ENCODE results near the gene KRT5.
A peak's percentile ranks its signal among the peaks of the same experiment; 100 is the strongest.

KRT5 gene

DNA sequence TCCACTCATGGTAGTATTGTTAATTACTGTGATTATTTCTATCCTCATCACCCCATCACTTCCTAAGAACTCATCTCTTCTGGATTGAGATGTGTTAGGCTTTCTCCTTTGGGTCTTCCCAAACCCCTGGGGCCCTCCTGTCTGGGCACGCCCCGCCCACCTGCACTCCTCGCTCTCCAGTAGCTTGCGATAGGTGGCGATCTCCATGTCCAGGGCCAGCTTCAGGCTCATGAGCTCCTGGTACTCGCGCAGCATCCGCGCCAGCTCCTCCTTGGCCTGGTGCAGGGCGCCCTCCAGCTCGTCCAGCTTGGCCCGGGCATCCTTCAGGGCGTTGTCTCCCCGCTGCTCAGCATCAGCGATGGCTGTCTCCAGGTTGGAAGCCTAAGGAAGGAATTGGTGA lies 25.9 kb upstream of the KRT5 start:
- H3K27me3 ChIP-seq (ENCODE audit: control insufficient read depth, insufficient read depth, low read length), result no peaks in the 10 kb centered on the region

DNA sequence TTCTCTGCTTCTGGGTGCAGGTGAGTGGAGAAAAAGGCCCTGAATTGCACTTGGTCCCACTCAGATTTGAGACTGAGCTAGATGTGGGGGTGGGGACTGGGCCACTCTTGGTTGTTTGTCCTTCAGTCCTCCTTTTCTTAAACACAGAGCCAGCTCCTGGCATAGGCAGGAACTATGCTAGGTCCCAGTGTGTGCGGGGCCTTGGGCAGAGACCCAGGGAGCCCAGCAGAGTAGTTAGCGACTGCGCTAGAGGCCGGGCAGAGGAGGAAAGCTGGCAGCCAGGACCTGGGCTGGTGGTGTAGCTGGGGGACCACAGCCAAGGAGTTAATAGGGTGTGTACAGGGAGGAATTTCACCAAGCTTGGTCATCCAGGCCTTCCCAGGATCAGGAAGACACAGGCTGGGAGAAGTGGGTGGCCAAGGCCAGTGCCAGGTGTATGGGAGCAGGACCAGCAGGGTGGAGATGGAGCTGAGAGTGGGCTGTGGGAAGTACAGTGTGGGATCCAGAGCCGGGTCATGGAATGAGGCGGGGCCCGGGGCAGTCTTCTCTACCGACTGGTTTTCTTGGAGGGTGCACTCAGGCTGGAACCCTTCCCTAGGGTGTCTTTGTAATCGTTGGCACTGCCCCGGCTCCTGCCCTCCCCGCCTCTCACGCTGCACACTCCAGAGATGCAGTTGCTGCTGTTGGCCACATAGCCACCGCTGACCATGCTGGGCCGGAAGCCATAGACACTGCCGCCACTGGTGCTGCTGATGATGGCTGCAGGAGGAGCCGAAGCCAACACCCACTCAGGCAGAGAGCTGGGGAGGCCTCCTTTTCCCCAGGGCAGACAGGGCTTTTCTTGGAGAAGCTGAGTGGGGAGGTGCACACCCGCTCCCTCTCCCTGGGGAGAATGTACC lies 24.0 kb upstream of the KRT5 start:
- Histone ChIP-seq H3K4me3 (ENCODE audit: low read length) (no peak overlapping the region), H3K36me3 (ENCODE audit: control insufficient read depth, insufficient read depth, low read length) (no peaks in the 10 kb centered on the region), H3K27me3 (ENCODE audit: control insufficient read depth, insufficient read depth, low read length) (no peaks in the 10 kb centered on the region), H3K27ac (ENCODE audit: low read depth, low read length) (no peak overlapping the region), H3K4me1 (ENCODE audit: control insufficient read depth, insufficient read depth, low read length) (no peaks in the 10 kb centered on the region), H3K9ac (ENCODE audit: low read length) (no peak overlapping the region)

More for the DNA sequence above, 25.9 kb upstream of the KRT5 start:
- no peak overlapping the region for H3K9ac ChIP-seq (ENCODE audit: low read length)
- H3K4me3 ChIP-seq (ENCODE audit: low read length), result no peak overlapping the region
- H3K36me3 ChIP-seq (ENCODE audit: control insufficient read depth, insufficient read depth, low read length), result no peaks in the 10 kb centered on the region
- H3K27ac ChIP-seq (ENCODE audit: low read depth, low read length), result no peak overlapping the region
- no peaks in the 10 kb centered on the region for H3K4me1 ChIP-seq (ENCODE audit: control insufficient read depth, insufficient read depth, low read length)

DNA sequence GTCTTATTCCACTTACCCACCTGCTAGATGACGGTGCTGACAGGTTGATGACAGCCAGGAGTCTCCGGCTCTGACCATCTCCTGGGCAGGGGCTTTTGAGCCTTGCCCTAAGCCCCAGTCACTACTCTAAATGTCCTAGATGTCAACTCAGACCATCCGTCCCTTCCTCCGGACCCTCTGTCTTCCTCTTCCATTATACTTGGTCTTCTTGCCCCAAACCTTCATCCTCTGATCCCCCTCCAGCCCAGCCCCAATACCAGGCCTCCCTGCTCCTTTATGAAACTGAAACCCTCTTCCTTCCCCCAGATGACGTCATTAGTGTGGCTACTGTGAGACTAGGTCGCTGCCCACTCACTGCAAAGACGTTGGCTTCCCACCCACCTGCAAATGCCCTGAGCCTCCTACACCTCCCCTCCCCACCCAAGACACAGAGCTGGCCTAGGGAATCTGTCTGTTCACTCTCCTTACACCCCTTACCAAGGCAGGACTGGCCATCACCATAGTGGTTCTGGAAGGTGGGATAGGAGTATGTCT lies 22.7 kb upstream of the KRT5 start:
- no peaks in the 10 kb centered on the region for H3K4me1 ChIP-seq (ENCODE audit: control insufficient read depth, insufficient read depth, low read length)
- H3K36me3 ChIP-seq (ENCODE audit: control insufficient read depth, insufficient read depth, low read length), result no peaks in the 10 kb centered on the region
- no peak overlapping the region for H3K9ac ChIP-seq (ENCODE audit: low read length)
- no peaks in the 10 kb centered on the region for H3K27me3 ChIP-seq (ENCODE audit: control insufficient read depth, insufficient read depth, low read length)
- no peak overlapping the region for H3K4me3 ChIP-seq (ENCODE audit: low read length)
- H3K27ac ChIP-seq (ENCODE audit: low read depth, low read length), result no peak overlapping the region

DNA sequence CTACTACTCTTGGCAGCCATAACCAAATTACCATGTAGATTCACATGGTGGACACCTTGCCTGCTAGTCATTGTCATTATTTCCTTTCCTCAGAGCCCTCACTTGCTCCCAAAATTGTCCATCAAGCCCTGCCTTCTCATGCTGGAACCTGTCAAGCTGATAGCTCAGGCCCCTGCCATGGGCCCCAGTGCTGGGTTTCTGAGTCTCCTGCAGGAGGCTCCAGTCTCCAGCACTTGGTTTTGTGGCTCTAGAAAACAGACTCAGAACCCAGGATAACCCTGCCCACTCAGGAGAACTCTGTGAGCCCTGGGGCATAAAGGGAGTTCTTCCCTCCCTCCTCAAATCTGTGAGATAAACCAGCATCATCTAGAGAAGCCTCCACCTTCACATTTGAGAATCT lies 22.0 kb upstream of the KRT5 start:
- Histone ChIP-seq H3K27ac (ENCODE audit: low read depth, low read length) (no peak overlapping the region), H3K4me1 (ENCODE audit: control insufficient read depth, insufficient read depth, low read length) (no peaks in the 10 kb centered on the region), H3K9ac (ENCODE audit: low read length) (no peak overlapping the region), H3K27me3 (ENCODE audit: control insufficient read depth, insufficient read depth, low read length) (no peaks in the 10 kb centered on the region), H3K36me3 (ENCODE audit: control insufficient read depth, insufficient read depth, low read length) (no peaks in the 10 kb centered on the region), H3K4me3 (ENCODE audit: low read length) (no peak overlapping the region)

DNA sequence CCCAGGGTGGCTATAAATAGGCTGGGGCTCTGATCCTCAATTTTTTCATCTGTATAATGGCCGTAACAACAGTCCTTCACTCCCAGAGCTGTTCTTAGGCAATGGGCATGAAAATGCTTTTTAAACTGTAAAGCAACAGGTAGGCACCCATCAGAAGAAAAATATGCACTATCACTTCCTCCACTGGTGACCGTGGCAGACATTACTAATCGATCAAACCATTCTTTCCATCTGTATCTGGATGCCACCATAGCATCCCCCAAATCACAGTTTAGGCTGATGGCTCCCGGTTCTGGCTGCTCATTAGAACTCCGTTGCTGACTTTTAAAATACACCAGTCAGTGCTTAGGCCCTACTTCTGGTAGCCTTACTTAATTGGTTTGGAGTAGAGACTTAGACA lies 21.5 kb upstream of the KRT5 start:
- no peaks in the 10 kb centered on the region for H3K4me1 ChIP-seq (ENCODE audit: control insufficient read depth, insufficient read depth, low read length)
- no peak overlapping the region for H3K27ac ChIP-seq (ENCODE audit: low read depth, low read length)
- no peaks in the 10 kb centered on the region for H3K27me3 ChIP-seq (ENCODE audit: control insufficient read depth, insufficient read depth, low read length)
- no peak overlapping the region for H3K9ac ChIP-seq (ENCODE audit: low read length)
- H3K4me3 ChIP-seq (ENCODE audit: low read length), result no peak overlapping the region
- H3K36me3 ChIP-seq (ENCODE audit: control insufficient read depth, insufficient read depth, low read length), result no peaks in the 10 kb centered on the region

DNA sequence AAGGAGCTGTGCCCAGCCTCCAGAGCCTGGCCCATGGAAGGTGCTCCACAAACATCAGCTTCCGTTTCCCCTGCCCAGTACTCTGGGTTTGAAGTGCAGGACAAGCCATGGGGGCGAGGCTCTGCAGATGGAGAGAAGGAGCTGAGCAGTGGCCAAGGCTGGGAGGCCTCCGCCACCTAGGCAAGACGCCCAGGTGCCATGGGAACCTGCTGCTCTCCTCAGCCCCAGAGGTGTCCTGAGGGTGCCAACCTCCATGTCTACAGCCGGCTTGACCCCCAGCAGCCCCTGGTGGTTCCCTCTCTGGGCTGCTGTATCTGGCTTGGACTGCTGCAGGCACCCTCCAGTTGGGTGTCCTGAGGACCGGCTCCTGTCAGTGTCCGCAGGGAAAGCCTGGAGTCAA lies 20.3 kb upstream of the KRT5 start:
- Histone ChIP-seq H3K27ac (ENCODE audit: low read depth, low read length) (no peak overlapping the region), H3K36me3 (ENCODE audit: control insufficient read depth, insufficient read depth, low read length) (no peaks in the 10 kb centered on the region), H3K4me3 (ENCODE audit: low read length) (no peak overlapping the region), H3K4me1 (ENCODE audit: control insufficient read depth, insufficient read depth, low read length) (no peaks in the 10 kb centered on the region), H3K9ac (ENCODE audit: low read length) (no peak overlapping the region), H3K27me3 (ENCODE audit: control insufficient read depth, insufficient read depth, low read length) (no peaks in the 10 kb centered on the region)

DNA sequence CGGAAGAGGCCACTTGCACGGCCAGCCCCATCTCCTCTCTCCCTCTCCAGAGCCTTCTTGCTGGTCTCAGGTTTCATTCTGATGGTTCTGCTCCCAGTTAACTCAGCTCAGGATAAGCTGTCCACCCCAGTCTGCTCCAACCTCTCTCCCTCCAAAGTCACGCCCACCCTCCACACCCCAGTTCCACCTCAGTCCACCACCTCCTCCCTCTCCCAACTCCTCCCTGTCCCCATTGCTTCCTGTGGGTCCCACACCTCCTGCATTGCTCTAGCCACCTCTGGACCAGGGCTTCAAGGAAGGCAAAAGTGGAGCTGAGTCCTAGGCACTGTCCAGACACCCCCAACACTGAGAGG lies 19.6 kb upstream of the KRT5 start:
- Histone ChIP-seq H3K27ac (ENCODE audit: low read depth, low read length) (no peak overlapping the region), H3K4me1 (ENCODE audit: control insufficient read depth, insufficient read depth, low read length) (no peaks in the 10 kb centered on the region), H3K27me3 (ENCODE audit: control insufficient read depth, insufficient read depth, low read length) (no peaks in the 10 kb centered on the region), H3K9ac (ENCODE audit: low read length) (no peak overlapping the region), H3K36me3 (ENCODE audit: control insufficient read depth, insufficient read depth, low read length) (no peaks in the 10 kb centered on the region), H3K4me3 (ENCODE audit: low read length) (no peak overlapping the region)

DNA sequence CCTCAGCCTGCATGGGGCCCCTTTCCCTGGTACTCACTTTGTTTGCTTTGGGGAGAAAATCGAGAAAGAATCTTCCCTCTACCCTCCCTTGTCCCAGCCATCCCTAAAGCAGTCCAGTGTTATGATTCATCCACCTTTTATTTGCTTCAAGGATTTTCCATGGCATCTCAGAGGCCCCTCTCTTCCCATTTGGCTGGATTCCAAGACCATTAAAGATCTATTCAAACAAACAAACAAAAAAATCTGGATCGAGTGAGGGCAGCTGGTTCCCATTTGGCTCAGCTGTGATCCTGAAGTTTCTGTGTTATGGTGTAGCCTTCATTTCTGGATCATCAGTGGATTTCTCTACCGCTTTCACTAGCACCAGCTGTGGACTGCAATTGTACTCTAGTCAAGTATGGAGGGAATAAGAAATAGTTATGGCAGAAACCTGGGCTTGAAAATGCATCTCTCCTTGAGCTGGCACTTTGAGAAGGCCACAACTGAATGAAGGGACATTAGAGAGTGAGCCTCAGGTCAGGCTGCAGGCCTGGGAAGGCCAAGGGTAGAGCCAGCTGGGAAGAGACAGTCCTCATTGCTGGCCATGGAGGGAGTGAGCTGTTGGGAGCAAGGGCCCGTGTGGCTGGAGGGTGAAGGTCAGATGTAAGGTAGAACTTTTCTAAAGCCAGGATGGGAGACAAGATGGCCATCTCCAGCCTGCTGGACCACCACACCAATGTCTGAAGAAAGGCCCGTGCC lies 19.1 kb upstream of the KRT5 start:
- Histone ChIP-seq H3K27me3 (ENCODE audit: control insufficient read depth, insufficient read depth, low read length) (no peaks in the 10 kb centered on the region), H3K4me1 (ENCODE audit: control insufficient read depth, insufficient read depth, low read length) (no peaks in the 10 kb centered on the region), H3K27ac (ENCODE audit: low read depth, low read length) (no peak overlapping the region), H3K36me3 (ENCODE audit: control insufficient read depth, insufficient read depth, low read length) (no peaks in the 10 kb centered on the region), H3K9ac (ENCODE audit: low read length) (no peak overlapping the region), H3K4me3 (ENCODE audit: low read length) (no peak overlapping the region)

DNA sequence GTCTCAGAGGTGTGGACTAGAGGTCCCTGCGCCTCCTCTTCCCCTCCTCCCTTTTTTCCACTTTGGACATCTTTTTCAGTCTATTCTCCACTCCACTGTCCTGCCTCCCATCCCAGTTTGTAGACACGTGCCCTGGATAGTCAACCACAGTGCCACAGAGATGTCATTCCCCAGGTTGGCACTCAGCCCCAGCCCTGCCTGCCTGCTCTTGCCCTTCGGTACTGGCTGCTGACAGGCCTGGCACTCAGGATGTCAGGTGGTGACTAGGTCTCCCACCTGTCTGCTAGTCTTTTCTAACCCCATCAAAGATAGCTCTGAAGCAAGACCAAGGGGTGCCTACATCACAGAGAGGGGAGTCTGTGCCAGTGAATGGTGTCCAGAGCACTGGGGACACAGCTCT lies 16.9 kb upstream of the KRT5 start:
- H3K4me3 ChIP-seq (ENCODE audit: low read length), result no peak overlapping the region
- H3K27ac ChIP-seq (ENCODE audit: low read depth, low read length), result no peak overlapping the region
- H3K4me1 ChIP-seq (ENCODE audit: control insufficient read depth, insufficient read depth, low read length), result no peaks in the 10 kb centered on the region
- no peak overlapping the region for H3K9ac ChIP-seq (ENCODE audit: low read length)
- H3K36me3 ChIP-seq (ENCODE audit: control insufficient read depth, insufficient read depth, low read length), result no peaks in the 10 kb centered on the region
- H3K27me3 ChIP-seq (ENCODE audit: control insufficient read depth, insufficient read depth, low read length), result no peaks in the 10 kb centered on the region

DNA sequence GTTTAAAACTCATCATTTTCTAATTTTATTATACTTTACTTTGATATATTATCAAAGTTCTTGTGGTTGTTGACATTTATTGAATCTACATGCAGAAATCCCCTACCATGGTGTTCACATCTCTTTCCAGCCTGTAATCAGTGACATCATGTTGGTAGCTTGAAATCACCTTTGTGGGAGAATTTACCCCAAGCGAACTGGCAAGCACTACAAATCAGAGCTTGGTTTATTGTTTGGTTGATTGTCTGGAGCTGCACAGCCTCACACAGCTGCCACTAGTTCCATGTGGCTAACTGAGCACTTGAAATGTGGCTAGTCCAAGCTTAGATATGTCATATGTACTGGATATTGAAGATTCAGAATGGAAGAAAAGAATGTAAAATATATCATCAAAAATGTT lies 15.4 kb upstream of the KRT5 start:
- no peaks in the 10 kb centered on the region for H3K4me1 ChIP-seq (ENCODE audit: control insufficient read depth, insufficient read depth, low read length)
- no peak overlapping the region for H3K27ac ChIP-seq (ENCODE audit: low read depth, low read length)
- H3K4me3 ChIP-seq (ENCODE audit: low read length), result no peak overlapping the region
- no peaks in the 10 kb centered on the region for H3K27me3 ChIP-seq (ENCODE audit: control insufficient read depth, insufficient read depth, low read length)
- H3K9ac ChIP-seq (ENCODE audit: low read length), result no peak overlapping the region
- no peaks in the 10 kb centered on the region for H3K36me3 ChIP-seq (ENCODE audit: control insufficient read depth, insufficient read depth, low read length)

DNA sequence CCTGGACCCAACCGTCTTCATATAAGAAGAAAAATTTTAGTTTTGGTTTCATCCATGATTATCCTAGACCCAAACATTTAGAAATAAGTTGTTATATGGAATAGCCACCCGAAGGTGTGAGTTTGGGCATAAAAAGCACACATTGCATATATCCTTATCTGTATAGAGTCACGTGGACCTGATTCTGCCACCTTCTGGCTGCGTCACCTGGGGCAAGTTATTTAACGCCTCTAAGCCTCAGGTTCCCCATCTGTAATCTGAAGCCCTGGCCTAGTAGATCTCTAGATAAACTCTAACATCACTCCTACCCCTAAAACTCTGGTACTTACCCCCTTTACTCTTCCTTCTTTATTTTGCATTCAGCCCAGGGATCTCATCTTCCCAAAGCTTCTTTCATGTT lies 14.3 kb upstream of the KRT5 start:
- H3K4me1 ChIP-seq (ENCODE audit: control insufficient read depth, insufficient read depth, low read length), result no peaks in the 10 kb centered on the region
- H3K9ac ChIP-seq (ENCODE audit: low read length), result no peak overlapping the region
- H3K27ac ChIP-seq (ENCODE audit: low read depth, low read length), result no peak overlapping the region
- H3K4me3 ChIP-seq (ENCODE audit: low read length), result no peak overlapping the region
- H3K36me3 ChIP-seq (ENCODE audit: control insufficient read depth, insufficient read depth, low read length), result no peaks in the 10 kb centered on the region
- H3K27me3 ChIP-seq (ENCODE audit: control insufficient read depth, insufficient read depth, low read length), result no peaks in the 10 kb centered on the region

DNA sequence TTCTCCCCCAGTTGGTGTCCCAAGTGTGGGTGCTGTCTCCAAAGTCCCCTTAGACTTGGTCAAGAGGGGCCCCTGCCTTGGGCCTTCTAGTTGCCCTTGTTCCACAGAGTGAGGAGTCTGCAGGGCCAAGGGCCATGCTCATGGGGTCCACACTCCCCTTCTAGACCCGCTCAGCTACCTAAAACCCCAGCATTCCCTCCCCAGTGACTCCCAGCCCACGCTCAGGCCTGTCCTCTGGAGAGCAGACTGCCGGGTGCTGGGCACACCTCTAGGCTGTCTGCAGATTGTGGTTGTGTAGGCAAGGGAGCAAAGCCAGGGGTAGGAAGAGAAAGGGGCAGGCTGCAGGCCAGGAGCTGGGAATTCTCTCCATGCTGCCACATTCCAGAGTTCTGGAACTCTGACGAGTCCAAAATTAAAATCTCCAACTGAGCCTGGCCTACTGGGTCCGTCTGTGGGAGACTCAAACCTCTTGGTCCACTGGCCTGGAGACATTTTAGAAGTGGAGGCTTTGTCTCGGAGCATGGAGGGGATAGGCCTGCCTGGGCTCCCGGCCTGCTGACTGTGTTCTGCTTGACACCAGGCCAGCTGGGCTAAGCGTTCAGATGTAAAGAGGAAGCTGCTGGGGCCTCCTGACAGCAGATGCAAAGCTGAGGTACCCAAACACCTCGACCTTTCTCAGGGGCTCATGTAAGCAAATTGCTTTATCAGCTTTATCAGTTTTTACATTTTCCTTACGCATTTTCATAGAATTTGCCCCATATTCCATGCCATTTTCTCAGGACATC lies 13.7 kb upstream of the KRT5 start:
- H3K4me1 ChIP-seq (ENCODE audit: control insufficient read depth, insufficient read depth, low read length), result no peaks in the 10 kb centered on the region
- no peak overlapping the region for H3K4me3 ChIP-seq (ENCODE audit: low read length)
- H3K27ac ChIP-seq (ENCODE audit: low read depth, low read length), result peak overlapping the region; percentile 31
- no peaks in the 10 kb centered on the region for H3K36me3 ChIP-seq (ENCODE audit: control insufficient read depth, insufficient read depth, low read length)
- no peak overlapping the region for H3K9ac ChIP-seq (ENCODE audit: low read length)
- no peaks in the 10 kb centered on the region for H3K27me3 ChIP-seq (ENCODE audit: control insufficient read depth, insufficient read depth, low read length)

Measured in rectal smooth muscle tissue (tissue), 1 donor.